Mucosa of rectum (tissue), 2 donors: ENCODE measurements around the gene HYAL3.
"Not testable (repeated sequence)": the region's sequence is repeated elsewhere in the genome, so short reads cannot be mapped to it uniquely, and the experiment has no call there.

Source experiments
- H3K27ac ChIP-seq, 2 donors: one replicate each; pipeline ENCODE4 v1.7.0; 2013; ENCODE audit warnings: inconsistent platforms in 2 of 2, low read depth in 2 of 2, low read length in 2 of 2
- H3K27me3 ChIP-seq, 2 donors: one replicate each; pipeline ENCODE4 v1.7.0; 2013; ENCODE audit warnings: low read length in 2 of 2; ENCODE audit not compliant: control insufficient read depth in 2 of 2, insufficient read depth in 2 of 2
- H3K36me3 ChIP-seq, 2 donors: one replicate each; pipeline ENCODE4 v1.7.0; 2013; ENCODE audit warnings: low read length in 2 of 2; ENCODE audit not compliant: control insufficient read depth in 2 of 2, insufficient read depth in 2 of 2
- H3K4me1 ChIP-seq, 2 donors: one replicate each; pipeline ENCODE4 v1.7.0; 2013; ENCODE audit warnings: low read length in 2 of 2, mild to moderate bottlenecking in 1 of 2; ENCODE audit not compliant: control insufficient read depth in 2 of 2, insufficient read depth in 2 of 2
- H3K4me3 ChIP-seq, 2 donors: one replicate each; pipeline ENCODE4 v1.7.0; 2013; ENCODE audit warnings: low read length in 2 of 2
- H3K9ac ChIP-seq, 2 donors: one replicate each; pipeline ENCODE4 v1.7.0; 2013; ENCODE audit warnings: low read length in 2 of 2, low read depth in 1 of 2, mild to moderate bottlenecking in 1 of 2
- H3K9me3 ChIP-seq, 2 donors: one replicate each; pipeline ENCODE4 v1.7.0; 2013; ENCODE audit warnings: low read length in 2 of 2; ENCODE audit not compliant: control insufficient read depth in 2 of 2
- donor health status: healthy.
- donor health status: Normal muscosa, but diverticular disease.

HYAL3 gene

DNA sequence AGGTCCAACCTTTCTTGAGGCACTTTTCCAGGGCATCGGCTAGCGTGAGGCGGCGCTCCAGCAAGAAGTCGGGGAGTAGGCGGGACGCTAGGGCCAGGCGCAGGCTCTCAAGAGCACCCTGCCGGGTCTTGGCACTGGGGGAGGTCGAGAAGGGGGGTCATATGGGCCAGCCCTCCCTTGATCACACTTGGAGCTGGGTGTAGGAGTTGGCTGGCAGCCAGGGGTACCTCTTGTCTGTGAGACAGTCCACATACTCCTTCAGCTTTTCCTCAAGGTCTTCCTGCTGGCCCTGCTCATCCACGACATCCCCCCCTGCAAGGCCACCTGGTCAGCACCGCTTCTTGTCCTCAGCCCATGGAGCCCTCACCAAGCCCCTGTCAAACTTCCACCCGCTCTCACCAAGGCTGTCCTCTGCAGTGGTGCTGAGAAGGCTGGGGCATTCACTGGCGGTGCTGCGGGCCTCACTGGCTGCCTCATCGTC, 9.0 kb downstream of the HYAL3 start:
- no peaks in the 10 kb centered on the region for H3K27me3 ChIP-seq
- peaks cover 19 to 23% of the 10 kb centered on the region in 2 donors for H3K4me1 ChIP-seq

DNA sequence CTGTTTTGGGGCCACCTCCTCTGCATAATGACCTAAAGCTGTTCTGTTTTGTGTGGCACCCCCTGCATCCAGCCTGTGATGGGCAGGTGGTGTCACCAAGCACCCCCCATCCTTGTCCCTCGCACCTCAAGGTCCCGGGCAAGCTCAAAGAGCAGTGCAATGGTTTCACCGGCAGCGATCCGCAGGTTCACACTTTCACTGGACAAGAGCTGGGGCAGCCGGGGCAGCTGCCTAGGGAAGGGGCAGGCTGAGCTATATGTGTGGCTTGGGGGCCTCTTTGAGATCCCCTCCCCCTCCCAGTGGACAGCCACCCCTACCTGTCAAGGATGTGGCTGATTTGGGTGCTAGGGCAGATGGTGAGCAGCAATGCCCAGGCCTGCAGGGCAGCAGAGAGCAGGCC, 10.1 kb downstream of the HYAL3 start:
- H3K36me3 ChIP-seq: peaks cover 36% of the 10 kb centered on the region in 2 donors
- H3K4me3 ChIP-seq: no peak overlapping the region
- no peak overlapping the region for H3K27ac ChIP-seq
- H3K27me3 ChIP-seq: no peaks in the 10 kb centered on the region
- peaks cover 19 to 23% of the 10 kb centered on the region in 2 donors for H3K4me1 ChIP-seq
- H3K9me3 ChIP-seq: no peaks in the 10 kb centered on the region
- H3K9ac ChIP-seq: no peak overlapping the region

More for the DNA sequence above, 9.0 kb downstream of the HYAL3 start:
- Histone ChIP-seq H3K27ac (no peak overlapping the region), H3K4me3 (no peak overlapping the region), H3K9me3 (no peaks in the 10 kb centered on the region), H3K36me3 (peaks cover 36% of the 10 kb centered on the region in 2 donors), H3K9ac (peak overlapping the region in 1 of 2 donors; percentile 80)

DNA sequence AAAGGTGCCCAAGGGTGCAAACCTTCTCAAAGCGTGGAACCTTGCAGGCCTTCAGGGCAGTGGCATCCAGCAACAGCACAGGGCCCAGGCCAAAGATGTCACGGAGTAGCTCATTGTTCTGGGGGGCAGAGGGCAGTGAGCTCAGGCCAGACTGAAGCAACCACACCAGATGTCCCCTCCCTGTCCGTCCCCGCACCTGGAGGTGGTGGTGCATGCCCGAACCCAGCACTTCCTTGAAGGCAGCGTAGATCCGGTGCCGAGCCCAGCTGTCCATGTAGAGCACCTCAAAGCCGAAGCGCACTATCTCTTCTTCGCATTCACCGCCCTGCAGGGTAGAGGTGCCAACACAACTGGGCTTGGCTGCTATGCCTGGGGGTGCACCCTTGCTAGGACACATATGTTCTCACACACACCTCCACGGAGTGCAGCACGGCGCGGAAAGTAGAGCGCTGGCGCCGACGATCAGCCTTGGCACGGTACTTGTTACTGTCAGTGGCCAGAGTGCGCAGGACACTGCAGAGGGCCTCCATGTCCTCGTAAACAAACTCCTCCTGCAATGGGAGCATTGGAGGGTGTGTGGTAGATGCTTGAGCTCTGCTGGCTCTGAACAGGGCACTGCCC, 10.7 kb downstream of the HYAL3 start:
- H3K4me1 ChIP-seq: peaks cover 19 to 23% of the 10 kb centered on the region in 2 donors
- H3K9ac ChIP-seq: no peak overlapping the region
- H3K9me3 ChIP-seq: no peaks in the 10 kb centered on the region
- H3K4me3 ChIP-seq: no peak overlapping the region
- H3K27me3 ChIP-seq: no peaks in the 10 kb centered on the region
- H3K36me3 ChIP-seq: peaks cover 36% of the 10 kb centered on the region in 2 donors
- H3K27ac ChIP-seq: no peak overlapping the region

DNA sequence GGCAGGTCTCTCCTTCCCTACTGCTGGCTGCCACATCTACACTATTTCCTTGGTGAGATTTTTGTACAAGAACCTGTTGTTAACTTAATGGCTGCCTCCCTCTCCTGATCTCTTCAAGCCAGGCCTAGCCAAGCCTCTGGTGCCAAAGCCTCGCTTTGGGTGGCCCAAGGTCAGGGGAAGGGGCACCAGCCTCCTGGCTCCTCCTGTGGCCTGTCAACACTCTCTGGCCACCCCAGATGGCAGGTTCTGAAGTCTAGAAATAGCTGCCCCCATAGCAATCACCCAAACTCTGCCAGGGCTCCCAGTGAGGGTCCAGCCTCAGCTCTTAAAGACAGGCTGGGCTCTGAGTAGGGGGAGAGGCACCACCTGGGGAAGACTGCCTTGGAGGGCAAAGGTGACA, 11.9 kb downstream of the HYAL3 start:
- Histone ChIP-seq H3K27ac (no peak overlapping the region), H3K4me3 (no peak overlapping the region), H3K9me3 (no peaks in the 10 kb centered on the region), H3K4me1 (peaks cover 13 to 16% of the 10 kb centered on the region in 2 donors), H3K9ac (no peak overlapping the region), H3K27me3 (no peaks in the 10 kb centered on the region), H3K36me3 (peaks cover 36% of the 10 kb centered on the region in 2 donors)

DNA sequence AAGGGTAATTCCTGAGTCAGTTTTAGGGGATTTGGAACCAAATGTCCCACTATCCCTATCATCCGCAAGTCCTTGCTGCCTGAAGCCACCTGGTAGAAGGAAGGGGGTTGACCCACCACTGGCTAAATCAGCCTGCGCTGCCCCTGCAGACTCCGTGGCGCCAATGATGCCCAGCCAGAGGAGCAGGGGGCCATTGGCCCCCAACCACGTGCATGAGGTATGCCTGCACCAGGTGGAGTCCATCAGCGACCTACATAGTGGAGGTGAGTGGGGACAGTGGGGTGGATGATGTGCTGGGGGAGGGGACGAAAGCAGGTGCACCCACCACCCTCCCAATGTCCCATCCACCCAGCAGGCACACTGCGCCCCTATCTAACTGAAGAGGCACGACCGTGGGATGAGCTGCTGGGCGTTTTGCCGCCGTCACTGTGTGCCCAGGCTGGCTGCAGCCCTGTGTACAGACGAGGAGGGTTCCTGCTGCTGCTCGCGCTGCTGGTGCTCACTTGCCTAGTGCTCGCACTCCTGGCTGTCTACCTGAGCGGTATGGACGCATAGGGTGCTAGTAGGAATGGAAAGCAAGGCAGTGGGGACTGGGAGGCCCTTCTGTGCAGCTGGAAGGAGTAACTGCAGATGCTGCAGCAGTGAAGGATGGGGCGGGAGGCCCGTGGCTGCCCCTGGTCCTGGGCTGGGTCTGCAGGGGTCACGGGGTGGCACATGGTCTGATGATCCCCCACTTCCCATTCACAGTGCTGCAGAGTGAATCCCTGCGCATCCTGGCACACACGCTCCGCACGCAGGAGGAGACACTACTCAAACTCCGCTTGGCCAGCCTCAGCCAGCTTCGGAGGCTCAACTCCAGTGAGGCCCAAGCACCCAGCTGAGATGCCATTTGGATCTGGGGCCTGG, 12.6 kb downstream of the HYAL3 start:
- no peaks in the 10 kb centered on the region for H3K27me3 ChIP-seq
- H3K4me3 ChIP-seq: no peak overlapping the region
- no peaks in the 10 kb centered on the region for H3K9me3 ChIP-seq
- H3K36me3 ChIP-seq: peaks cover 36% of the 10 kb centered on the region in 2 donors
- H3K4me1 ChIP-seq: peaks cover 11 to 13% of the 10 kb centered on the region in 2 donors
- no peak overlapping the region for H3K27ac ChIP-seq
- no peak overlapping the region for H3K9ac ChIP-seq

DNA sequence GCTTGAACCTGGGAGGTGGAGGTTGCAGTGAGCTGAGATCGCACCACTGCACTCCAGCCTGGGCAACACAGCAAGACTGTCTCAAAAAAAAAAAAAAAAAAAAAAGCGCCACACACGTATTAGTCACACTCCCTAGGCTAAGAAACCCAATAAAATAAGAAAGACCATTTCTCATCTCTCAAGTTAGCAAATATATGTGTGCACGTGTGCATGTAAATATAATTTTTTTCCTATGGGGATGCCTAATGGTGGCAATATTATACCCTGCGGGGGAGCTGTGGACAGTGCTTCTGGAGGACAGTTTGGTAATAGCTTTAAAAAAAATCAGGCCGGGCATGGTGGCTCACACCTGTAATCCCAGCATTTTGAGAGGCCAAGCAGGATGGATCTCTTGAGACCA, 15.1 kb downstream of the HYAL3 start:
- H3K36me3 ChIP-seq: peaks cover 24 to 25% of the 10 kb centered on the region in 2 donors
- not testable (repeated sequence) for H3K27me3 ChIP-seq, H3K4me3 ChIP-seq, H3K27ac ChIP-seq, H3K4me1 ChIP-seq, H3K9ac ChIP-seq, H3K9me3 ChIP-seq

DNA sequence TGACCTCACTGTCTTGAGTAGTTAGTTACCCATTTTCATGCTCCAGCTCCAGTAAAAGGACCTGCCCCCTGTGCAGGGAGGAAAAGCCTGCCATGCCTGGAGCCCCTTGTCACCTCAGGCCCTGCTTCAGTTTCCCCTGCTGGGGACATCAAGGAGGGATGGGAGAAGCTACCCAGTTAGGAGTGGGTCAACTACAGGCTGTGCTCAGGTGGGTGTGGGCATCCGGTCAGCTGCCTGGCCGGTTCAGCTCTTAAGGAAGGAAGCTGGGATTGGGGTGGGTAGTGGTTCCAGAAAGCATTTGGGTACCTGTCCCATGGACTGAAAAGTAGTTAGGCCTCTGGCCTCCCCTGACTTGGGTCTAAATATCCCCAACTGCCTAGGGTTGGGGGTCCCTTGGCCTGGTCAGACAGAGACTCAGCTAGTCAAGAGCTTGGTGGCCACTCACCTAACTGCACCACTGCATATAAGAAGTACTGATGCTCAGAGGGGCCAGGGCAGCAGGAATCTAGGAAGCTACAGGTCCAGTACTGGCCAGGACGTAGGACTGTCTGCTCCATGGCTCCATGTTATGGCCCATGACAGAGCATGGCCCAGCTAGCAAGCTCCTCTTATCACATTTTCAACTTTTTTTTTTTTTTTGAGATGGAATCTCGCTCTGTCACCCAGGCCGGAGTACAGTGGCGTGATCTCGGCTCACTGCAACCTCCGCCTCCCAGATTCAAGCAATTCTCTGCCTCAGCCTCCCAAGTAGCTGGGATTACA, 19.8 kb downstream of the HYAL3 start:
- Histone ChIP-seq H3K27me3 (peaks cover 0 to 3% of the 10 kb centered on the region in 2 donors), H3K4me1 (no peaks in the 10 kb centered on the region), H3K4me3 (no peak overlapping the region), H3K9ac (no peak overlapping the region), H3K27ac (no peak overlapping the region), H3K36me3 (peaks cover 0 to 2% of the 10 kb centered on the region in 2 donors), H3K9me3 (no peaks in the 10 kb centered on the region)

DNA sequence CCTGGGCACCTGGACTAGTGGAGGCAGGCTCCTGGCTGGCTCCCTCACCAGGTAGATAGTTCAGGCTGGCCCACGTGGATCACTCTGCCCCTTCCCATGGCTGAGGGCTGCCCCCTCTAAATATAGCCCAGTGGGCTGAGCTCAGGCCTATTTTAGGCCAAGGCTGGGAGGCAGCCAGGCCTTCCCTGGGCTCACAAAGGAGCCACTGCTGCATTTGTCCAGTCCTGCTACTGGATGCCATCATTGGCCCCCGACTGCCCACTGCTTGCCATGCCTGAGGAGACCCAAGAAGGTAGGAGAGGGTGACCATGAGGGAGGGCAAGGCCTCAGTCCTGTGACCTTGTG, 20.4 kb downstream of the HYAL3 start, which contains the start of gene LSMEM2:
Gene LSMEM2, plus strand, starts transcription at position 208 of the 345 bp plus-strand sequence. Its CDS starts 27 bp downstream, at position 235.
- no peak within 1 kb of the TSS for H3K27ac ChIP-seq
- no peaks in the 10 kb centered on the region for H3K9me3 ChIP-seq
- no peak within 1 kb of the TSS for H3K4me3 ChIP-seq
- H3K9ac ChIP-seq: no peak within 1 kb of the TSS
- H3K27me3 ChIP-seq: peaks cover 0 to 6% of the 10 kb centered on the region in 2 donors
- H3K36me3 ChIP-seq: peaks cover 0 to 2% of the 10 kb centered on the region in 2 donors
- peaks cover 2 to 3% of the 10 kb centered on the region in 2 donors for H3K4me1 ChIP-seq

DNA sequence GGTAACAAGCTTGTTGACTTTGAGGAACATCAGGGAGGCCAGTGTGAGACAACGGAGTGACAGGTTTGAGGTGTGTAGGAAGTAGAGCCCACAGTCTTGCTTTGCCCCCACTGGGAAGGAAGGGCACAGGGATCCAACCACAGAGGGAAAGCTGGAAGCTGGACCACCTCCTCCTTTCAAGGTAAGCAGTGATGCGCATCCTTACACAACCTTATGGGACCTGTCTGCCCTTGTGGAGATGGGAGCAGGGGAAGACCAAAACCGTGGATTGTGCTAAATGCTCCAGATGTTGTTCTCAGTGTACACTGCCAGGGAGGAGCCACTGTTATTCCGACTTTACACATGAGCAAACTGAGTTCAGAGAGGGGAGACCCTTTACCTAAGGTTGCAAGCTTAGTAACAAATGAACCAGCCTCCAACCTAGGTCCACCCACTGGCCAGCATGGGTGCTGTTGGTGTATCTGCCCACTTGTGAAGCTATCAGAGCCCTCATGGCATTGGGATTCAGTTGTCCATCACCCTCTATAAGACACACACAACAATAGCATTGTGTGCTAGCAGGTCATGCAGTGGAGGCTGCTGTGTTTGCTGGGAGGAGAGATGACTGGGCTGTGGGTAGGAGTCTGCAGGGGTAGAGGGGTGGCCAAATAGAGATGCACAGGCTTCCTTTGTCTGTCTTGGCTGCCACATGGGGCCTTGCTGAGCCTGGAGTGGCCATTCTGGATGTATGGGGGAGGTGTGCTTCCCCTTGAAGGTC, 20.9 kb downstream of the HYAL3 start:
- no peaks in the 10 kb centered on the region for H3K9me3 ChIP-seq
- H3K4me3 ChIP-seq: no peak overlapping the region
- H3K9ac ChIP-seq: no peak overlapping the region
- peaks cover 5 to 7% of the 10 kb centered on the region in 2 donors for H3K4me1 ChIP-seq
- peaks cover 0 to 2% of the 10 kb centered on the region in 2 donors for H3K36me3 ChIP-seq
- H3K27ac ChIP-seq: no peak overlapping the region
- peaks cover 0 to 7% of the 10 kb centered on the region in 2 donors for H3K27me3 ChIP-seq
